Measurements from ENCODE around the gene NTM.

The NTM gene

GRCh38 chr11:132046288-132046865 is 676.0 kb downstream of the NTM start:
- TF ChIP-seq, protein P1, sequence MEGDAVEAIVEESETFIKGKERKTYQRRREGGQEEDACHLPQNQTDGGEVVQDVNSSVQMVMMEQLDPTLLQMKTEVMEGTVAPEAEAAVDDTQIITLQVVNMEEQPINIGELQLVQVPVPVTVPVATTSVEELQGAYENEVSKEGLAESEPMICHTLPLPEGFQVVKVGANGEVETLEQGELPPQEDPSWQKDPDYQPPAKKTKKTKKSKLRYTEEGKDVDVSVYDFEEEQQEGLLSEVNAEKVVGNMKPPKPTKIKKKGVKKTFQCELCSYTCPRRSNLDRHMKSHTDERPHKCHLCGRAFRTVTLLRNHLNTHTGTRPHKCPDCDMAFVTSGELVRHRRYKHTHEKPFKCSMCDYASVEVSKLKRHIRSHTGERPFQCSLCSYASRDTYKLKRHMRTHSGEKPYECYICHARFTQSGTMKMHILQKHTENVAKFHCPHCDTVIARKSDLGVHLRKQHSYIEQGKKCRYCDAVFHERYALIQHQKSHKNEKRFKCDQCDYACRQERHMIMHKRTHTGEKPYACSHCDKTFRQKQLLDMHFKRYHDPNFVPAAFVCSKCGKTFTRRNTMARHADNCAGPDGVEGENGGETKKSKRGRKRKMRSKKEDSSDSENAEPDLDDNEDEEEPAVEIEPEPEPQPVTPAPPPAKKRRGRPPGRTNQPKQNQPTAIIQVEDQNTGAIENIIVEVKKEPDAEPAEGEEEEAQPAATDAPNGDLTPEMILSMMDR (IDR thresholded peaks at IDR 0.05) = no peak
- H3K27ac ChIP-seq = no peak overlapping the region

GRCh38 chr11:132047167-132047566 is 676.8 kb downstream of the NTM start:
- TF ChIP-seq ZFX (IDR thresholded peaks at IDR 0.05; ENCODE audit: borderline replicate concordance) = no peak
- TF ChIP-seq, protein P1 (IDR thresholded peaks at IDR 0.05) = no peak

DNA sequence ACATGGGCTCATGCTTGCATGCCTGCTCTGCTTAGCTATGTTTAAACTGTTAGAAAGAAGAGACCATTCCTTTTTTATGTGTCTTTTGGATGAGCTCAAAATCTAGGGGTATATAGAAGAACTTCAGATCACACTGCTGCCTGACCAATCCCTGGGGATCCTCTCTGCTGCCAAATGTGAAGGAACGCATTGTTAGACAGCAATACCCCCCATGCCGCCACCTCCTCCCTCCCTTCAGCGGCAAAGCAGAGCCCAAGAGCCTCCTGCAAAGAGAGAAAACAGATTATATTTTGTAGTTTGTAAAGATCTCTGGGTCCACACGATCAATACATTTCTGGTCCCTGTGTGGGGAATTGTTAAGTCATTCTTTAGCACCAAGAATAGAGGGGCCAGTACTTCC is 677.6 kb downstream of the NTM start:
- no peak overlapping the region for H3K27ac ChIP-seq
- TF ChIP-seq ZFX (IDR thresholded peaks at IDR 0.05; ENCODE audit: borderline replicate concordance) = no peak
- TF ChIP-seq, protein P1 (IDR thresholded peaks at IDR 0.05) = no peak

More at GRCh38 chr11:132047167-132047566, 676.8 kb downstream of the NTM start:
- H3K27ac ChIP-seq = no peak overlapping the region

DNA sequence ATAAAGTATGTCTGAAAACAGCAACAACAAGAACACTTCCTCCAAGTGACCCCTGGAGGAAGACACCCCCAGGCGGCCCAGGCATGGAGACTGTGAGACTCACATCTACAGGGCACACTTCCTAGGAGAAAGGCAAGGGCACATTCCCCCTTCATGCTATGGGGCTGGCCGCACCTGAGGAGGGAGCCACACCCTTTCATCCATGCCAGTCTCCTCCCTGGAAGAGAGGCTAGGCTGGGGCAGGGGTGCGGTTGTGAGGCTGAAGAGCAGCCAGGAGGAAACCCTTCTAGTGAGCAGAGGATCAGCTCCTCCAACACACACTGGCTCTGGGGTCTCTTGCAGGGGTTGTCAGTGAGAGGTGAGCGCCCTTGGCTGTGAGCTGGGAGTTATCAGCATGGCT is 678.8 kb downstream of the NTM start:
- no peak for TF ChIP-seq ZFX (IDR thresholded peaks at IDR 0.05; ENCODE audit: borderline replicate concordance)
- TF ChIP-seq, protein P1 (IDR thresholded peaks at IDR 0.05) = no peak
- no peak overlapping the region for H3K27ac ChIP-seq

DNA sequence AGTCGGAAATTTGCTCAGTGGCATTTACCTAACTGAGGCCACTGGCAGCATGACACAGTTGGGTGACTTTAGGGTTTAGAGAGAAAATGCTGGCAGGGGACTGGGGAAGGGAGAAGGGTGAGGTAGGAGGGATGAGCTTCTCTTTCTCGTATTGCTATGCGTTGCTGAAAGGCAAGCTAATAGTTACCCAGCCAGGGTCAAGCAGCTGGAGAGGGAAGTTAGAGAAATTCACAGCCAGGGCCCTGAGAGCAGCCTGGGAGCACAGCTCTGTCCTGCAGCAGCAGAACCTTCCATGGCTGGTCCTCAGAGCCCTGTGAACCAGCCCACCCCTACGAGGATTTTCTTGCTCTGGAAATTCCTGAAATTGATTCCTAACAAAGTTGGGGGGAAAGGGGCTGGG is 679.6 kb downstream of the NTM start:
- H3K27ac ChIP-seq = no peak overlapping the region
- TF ChIP-seq, protein P1 (IDR thresholded peaks at IDR 0.05) = no peak
- TF ChIP-seq ZFX (IDR thresholded peaks at IDR 0.05; ENCODE audit: borderline replicate concordance) = no peak

DNA sequence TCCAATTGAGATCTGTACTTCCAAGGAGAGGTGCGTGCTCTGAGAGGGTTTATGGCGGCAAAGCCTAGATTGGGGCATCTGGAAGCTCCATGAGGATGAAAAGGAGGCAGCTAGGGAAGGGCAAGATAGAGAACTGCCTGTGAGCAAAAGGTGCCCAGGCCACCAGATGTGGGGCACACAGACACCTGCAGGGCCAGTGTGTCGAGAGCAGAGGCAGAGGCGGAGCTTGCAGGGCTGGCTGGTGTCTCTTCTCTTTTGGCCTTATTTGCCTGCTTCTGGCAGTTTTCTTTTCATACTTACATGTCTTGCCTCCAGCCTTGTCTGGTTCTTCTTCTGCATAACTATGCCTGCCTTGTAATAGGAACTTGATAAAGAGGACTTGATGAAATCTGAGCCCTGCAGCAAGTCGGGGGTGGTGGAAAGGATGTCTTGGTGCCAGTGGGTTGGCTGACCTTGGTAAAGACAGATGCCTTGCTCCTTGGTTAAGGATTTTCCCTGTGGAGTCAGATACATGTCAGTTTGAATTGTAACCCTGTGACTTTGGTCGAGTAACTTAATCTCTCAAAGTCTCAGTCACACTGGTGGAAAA is 680.3 kb downstream of the NTM start:
- TF ChIP-seq, protein P1 (IDR thresholded peaks at IDR 0.05) = no peak
- TF ChIP-seq ZFX (IDR thresholded peaks at IDR 0.05; ENCODE audit: borderline replicate concordance) = no peak
- H3K27ac ChIP-seq = no peak overlapping the region

- TF ChIP-seq, protein P1 (IDR thresholded peaks at IDR 0.05) = no peak
- TF ChIP-seq ZFX (IDR thresholded peaks at IDR 0.05; ENCODE audit: borderline replicate concordance) = no peak
Observed at GRCh38 chr11:132051704-132052103, 681.3 kb downstream of the NTM start.

More at GRCh38 chr11:132051704-132052103, 681.3 kb downstream of the NTM start:
- no peak overlapping the region for H3K27ac ChIP-seq
